Measurements from ENCODE around the gene SHQ1.

DNA sequence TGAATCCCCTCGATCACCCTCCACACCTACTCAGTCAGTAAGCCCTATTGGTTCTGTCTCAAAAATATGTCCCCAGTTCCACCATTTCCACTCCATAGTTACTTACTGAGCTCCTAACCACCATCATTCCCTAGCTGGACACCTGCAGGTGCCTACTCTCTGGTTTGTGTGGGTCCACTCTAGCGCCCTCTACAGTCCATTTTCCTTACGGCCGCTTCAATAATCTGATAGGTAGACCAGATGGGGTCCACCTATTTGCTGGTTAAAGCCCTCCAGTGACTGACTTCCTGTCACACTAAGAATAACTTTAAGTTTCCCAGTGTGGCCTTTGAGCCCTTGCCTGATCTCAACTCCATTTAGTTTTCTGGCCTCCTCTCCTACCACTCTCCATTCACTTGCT lies 44.6 kb upstream of the SHQ1 start:
- TF ChIP-seq, protein P1, sequence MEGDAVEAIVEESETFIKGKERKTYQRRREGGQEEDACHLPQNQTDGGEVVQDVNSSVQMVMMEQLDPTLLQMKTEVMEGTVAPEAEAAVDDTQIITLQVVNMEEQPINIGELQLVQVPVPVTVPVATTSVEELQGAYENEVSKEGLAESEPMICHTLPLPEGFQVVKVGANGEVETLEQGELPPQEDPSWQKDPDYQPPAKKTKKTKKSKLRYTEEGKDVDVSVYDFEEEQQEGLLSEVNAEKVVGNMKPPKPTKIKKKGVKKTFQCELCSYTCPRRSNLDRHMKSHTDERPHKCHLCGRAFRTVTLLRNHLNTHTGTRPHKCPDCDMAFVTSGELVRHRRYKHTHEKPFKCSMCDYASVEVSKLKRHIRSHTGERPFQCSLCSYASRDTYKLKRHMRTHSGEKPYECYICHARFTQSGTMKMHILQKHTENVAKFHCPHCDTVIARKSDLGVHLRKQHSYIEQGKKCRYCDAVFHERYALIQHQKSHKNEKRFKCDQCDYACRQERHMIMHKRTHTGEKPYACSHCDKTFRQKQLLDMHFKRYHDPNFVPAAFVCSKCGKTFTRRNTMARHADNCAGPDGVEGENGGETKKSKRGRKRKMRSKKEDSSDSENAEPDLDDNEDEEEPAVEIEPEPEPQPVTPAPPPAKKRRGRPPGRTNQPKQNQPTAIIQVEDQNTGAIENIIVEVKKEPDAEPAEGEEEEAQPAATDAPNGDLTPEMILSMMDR (IDR thresholded peaks at IDR 0.05; ENCODE audit: low read length), result peak; percentile 56
- TF ChIP-seq EZH2 (IDR thresholded peaks at IDR 0.05; ENCODE audit: borderline replicate concordance, low read length), result no peak
